ENCODE results near the gene ACAA2. TPM values are rescaled to one million over a fixed set of nuclear protein-coding genes. Genes with fewer than 3 reads are reported as not detected.

Gene ACAA2
- total RNA-seq, 1 experiment from 2014 or later = 144 TPM

DNA sequence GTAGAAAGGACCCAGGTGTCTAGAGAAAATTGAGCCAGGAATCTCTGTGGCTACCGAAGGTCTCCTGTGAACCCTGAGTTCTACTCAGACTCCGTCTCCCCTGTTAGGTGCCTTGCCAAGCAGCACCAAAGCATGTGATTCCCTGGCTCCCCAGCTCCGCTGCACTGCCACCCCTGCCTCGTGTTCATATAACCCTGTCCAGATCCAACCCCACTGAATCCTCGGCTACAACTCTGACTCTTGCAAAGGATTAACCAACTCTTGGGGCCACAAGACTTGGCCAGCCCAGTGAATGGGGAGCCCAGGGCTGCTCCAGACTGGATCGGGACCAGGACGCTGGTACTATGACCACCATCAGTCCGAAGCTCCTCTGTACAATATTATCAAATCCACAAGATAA, 37.3 kb upstream of the ACAA2 start:
- Histone ChIP-seq H3K27me3 (replicated peaks) (no peaks in the 10 kb centered on the region), H3K36me3 (no peaks in the 10 kb centered on the region), H3K9me3 (replicated peaks) (no peaks in the 10 kb centered on the region), H3K4me3 (no peak overlapping the region), H3K4me1 (replicated peaks) (peaks cover 18% of the 10 kb centered on the region), H3K27ac (no peak overlapping the region)
- no peak for DNase-seq (ENCODE audit: low read depth in 1 of 2, low spot score in 2 of 2)

DNA sequence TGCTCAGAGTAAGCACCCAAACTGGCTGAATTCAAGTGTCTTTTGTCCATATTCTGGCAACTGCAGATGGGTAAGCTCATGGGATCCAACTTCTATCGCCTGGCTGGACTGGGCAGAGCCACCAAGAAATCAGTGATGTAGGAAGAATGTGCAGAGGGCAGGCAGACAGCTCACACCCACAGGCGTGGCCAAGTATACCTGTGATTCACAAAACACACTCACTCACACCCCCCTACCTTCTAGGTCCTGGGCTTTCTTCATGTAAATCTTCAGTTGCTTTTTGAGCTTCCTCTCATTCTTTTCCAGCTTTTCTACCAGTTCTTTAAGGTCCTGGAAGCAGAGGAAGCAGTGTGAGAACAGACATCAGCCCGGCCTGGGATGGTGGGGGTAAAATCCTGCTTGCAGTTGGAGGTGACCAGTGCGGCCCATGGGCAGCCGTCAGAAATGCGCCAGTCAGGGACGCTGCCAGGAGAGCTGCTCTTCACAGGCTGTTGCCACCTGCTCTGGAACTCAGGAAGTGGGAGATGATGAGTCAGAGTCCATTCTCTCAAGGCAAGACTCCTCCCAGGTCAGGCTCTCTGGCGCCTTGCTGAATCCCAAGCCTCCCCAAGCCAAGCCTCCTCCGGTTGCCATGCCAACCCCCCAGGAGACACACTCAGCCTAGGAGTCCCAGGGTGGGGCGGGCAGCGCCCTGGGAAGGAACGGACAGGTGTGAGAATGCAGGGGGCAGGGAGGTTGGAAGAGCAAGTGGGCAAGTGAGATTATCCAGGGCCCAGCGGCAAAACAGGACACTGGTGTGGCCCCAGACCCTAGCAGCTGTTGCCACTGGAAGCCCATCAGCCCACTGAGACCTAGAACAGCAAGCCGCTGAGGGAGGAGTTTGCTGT, 36.2 kb upstream of the ACAA2 start:
- no peaks in the 10 kb centered on the region for H3K9me3 ChIP-seq (replicated peaks)
- H3K27me3 ChIP-seq (replicated peaks) = no peaks in the 10 kb centered on the region
- H3K4me3 ChIP-seq = no peak overlapping the region
- H3K36me3 ChIP-seq = no peaks in the 10 kb centered on the region
- H3K27ac ChIP-seq = peak overlapping the region; percentile 38
- H3K4me1 ChIP-seq (replicated peaks) = peaks cover 18% of the 10 kb centered on the region
- peak; percentile 81 to 96 for DNase-seq (ENCODE audit: low read depth in 1 of 2, low spot score in 2 of 2)

GRCh38 chr18:49848115-49848514, 34.8 kb upstream of the ACAA2 start:
- peaks cover 28% of the 10 kb centered on the region for H3K4me1 ChIP-seq (replicated peaks)

DNA sequence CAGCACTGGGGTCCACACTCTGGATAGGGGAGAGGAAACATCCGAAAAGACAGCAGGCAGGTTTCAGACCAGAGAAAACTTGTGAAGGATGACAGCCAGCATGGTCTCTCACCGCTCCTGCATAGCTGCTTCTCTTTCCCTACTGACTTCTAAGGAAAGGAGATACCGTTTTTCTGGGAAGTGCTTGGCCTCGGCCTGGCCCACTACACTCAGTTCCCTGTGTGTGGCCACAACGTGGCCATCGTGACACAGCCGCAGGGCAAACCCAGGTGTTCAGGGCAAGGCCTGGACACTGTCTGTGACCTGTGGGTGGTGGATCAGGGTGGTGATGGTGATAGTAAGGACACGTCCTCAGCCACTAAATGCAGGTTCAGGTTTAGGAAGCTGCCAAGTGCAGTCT, 34.2 kb upstream of the ACAA2 start:
- DNase-seq (ENCODE audit: low read depth in 1 of 2, low spot score in 2 of 2) = no peak
- Histone ChIP-seq H3K36me3 (no peaks in the 10 kb centered on the region), H3K27ac (no peak overlapping the region), H3K4me1 (replicated peaks) (peaks cover 34% of the 10 kb centered on the region), H3K4me3 (no peak overlapping the region), H3K9me3 (replicated peaks) (no peaks in the 10 kb centered on the region), H3K27me3 (replicated peaks) (no peaks in the 10 kb centered on the region)

More at GRCh38 chr18:49848115-49848514, 34.8 kb upstream of the ACAA2 start:
- Histone ChIP-seq H3K9me3 (replicated peaks) (no peaks in the 10 kb centered on the region), H3K36me3 (no peaks in the 10 kb centered on the region), H3K27ac (no peak overlapping the region), H3K27me3 (replicated peaks) (no peaks in the 10 kb centered on the region), H3K4me3 (no peak overlapping the region)
- DNase-seq (ENCODE audit: low read depth in 1 of 2, low spot score in 2 of 2) = no peak

- Histone ChIP-seq H3K4me3 (no peak overlapping the region), H3K27me3 (replicated peaks) (no peaks in the 10 kb centered on the region), H3K27ac (no peak overlapping the region), H3K9me3 (replicated peaks) (no peaks in the 10 kb centered on the region), H3K4me1 (replicated peaks) (peaks cover 35% of the 10 kb centered on the region), H3K36me3 (no peaks in the 10 kb centered on the region)
- no peak for DNase-seq (ENCODE audit: low read depth in 1 of 2, low spot score in 2 of 2)
These were observed 33.6 kb upstream of the ACAA2 start for GRCh38 chr18:49846718-49847470.

- H3K9me3 ChIP-seq (replicated peaks) = no peaks in the 10 kb centered on the region
- no peaks in the 10 kb centered on the region for H3K36me3 ChIP-seq
- H3K27ac ChIP-seq = no peak overlapping the region
- peaks cover 35% of the 10 kb centered on the region for H3K4me1 ChIP-seq (replicated peaks)
- no peaks in the 10 kb centered on the region for H3K27me3 ChIP-seq (replicated peaks)
- no peak for DNase-seq (ENCODE audit: low read depth in 1 of 2, low spot score in 2 of 2)
- H3K4me3 ChIP-seq = no peak overlapping the region
These were observed 33.0 kb upstream of the ACAA2 start for GRCh38 chr18:49846361-49846662.

- Histone ChIP-seq H3K4me1 (replicated peaks) (peaks cover 35% of the 10 kb centered on the region), H3K36me3 (no peaks in the 10 kb centered on the region), H3K9me3 (replicated peaks) (no peaks in the 10 kb centered on the region), H3K27ac (no peak overlapping the region), H3K27me3 (replicated peaks) (no peaks in the 10 kb centered on the region), H3K4me3 (no peak overlapping the region)
- DNase-seq (ENCODE audit: low read depth in 1 of 2, low spot score in 2 of 2) = no peak
These were observed 32.5 kb upstream of the ACAA2 start for GRCh38 chr18:49845629-49846360.

GRCh38 chr18:49844903-49845302, 31.6 kb upstream of the ACAA2 start:
- no peak for DNase-seq (ENCODE audit: low read depth in 1 of 2, low spot score in 2 of 2)
- peaks cover 31% of the 10 kb centered on the region for H3K4me1 ChIP-seq (replicated peaks)

DNA sequence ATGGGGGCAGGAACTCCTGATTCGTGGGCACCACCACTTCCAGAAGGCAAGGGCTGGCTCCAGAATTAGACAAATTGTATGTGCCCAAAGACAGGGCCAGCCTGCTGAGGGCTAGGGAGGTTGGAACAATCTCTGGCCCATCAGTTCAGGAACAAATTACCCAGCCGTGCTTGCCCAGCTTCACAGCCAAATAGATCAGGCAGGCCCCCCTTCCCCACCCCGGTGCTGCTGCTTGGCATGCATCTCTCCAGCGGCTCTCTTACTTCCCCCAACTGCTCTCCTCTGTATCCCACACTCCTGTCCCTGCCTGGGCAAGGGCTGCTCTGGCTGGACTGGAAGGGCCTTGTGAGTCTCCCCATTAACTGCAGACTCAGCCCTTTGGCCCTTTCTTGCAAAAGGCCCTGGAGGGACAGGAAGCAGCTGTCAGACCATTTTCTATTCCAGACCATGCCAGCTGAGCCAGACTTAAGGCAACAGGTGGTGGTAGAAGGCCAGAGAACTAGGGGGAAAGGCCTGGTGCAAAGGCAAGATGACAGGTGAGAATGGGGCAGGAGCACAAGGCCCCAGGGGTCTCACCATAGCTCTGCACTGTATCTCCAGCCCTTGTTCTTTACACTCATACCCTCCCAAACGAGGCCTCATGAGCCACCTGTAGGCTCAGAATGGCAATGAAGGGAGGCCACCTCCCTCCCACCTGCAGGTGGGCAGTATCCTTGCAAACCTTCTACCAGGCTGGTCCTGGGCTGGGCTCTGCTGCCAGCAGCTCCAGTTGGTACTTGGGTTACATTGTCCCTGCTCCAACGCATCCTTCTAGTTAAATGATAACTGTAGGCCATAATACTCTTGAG, 30.7 kb upstream of the ACAA2 start:
- H3K27me3 ChIP-seq (replicated peaks) = no peaks in the 10 kb centered on the region
- no peak overlapping the region for H3K27ac ChIP-seq
- no peaks in the 10 kb centered on the region for H3K36me3 ChIP-seq
- peaks cover 23% of the 10 kb centered on the region for H3K4me1 ChIP-seq (replicated peaks)
- no peak overlapping the region for H3K4me3 ChIP-seq
- no peaks in the 10 kb centered on the region for H3K9me3 ChIP-seq (replicated peaks)
- no peak for DNase-seq (ENCODE audit: low read depth in 1 of 2, low spot score in 2 of 2)

More at GRCh38 chr18:49844903-49845302, 31.6 kb upstream of the ACAA2 start:
- H3K4me3 ChIP-seq = no peak overlapping the region
- H3K27me3 ChIP-seq (replicated peaks) = no peaks in the 10 kb centered on the region
- no peaks in the 10 kb centered on the region for H3K9me3 ChIP-seq (replicated peaks)
- no peak overlapping the region for H3K27ac ChIP-seq
- no peaks in the 10 kb centered on the region for H3K36me3 ChIP-seq

DNA sequence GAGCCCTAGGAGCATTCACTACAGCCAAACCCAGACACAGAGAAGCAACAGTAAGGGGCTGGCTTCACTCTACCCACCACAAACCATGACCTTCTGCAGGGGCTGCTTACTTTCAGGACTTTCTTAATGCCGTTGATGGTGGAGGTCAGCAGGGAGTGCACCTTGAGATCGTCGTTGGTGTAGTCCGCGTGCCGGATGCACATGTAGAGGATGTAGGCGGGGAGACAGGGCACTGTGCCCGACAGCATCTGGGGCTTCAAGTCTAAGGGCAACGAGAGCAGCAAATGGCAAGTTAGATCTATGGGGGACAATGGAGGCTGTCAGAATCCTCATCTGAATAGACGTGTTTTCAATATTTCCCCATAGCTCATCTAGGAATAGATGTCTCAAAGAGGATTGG, 29.8 kb upstream of the ACAA2 start:
- Histone ChIP-seq H3K4me1 (replicated peaks) (peaks cover 20% of the 10 kb centered on the region), H3K36me3 (no peaks in the 10 kb centered on the region), H3K4me3 (no peak overlapping the region), H3K27ac (no peak overlapping the region), H3K27me3 (replicated peaks) (no peaks in the 10 kb centered on the region), H3K9me3 (replicated peaks) (no peaks in the 10 kb centered on the region)
- no peak for DNase-seq (ENCODE audit: low read depth in 1 of 2, low spot score in 2 of 2)

- Histone ChIP-seq H3K4me3 (no peak overlapping the region), H3K9me3 (replicated peaks) (no peaks in the 10 kb centered on the region), H3K4me1 (replicated peaks) (peaks cover 20% of the 10 kb centered on the region), H3K27me3 (replicated peaks) (no peaks in the 10 kb centered on the region), H3K27ac (no peak overlapping the region), H3K36me3 (no peaks in the 10 kb centered on the region)
- no peak for DNase-seq (ENCODE audit: low read depth in 1 of 2, low spot score in 2 of 2)
These were observed 29.3 kb upstream of the ACAA2 start for GRCh38 chr18:49842656-49843055.

- no peak for DNase-seq (ENCODE audit: low read depth in 1 of 2, low spot score in 2 of 2)
- H3K4me3 ChIP-seq = no peak overlapping the region
- H3K27ac ChIP-seq = no peak overlapping the region
- H3K4me1 ChIP-seq (replicated peaks) = peaks cover 20% of the 10 kb centered on the region
- H3K36me3 ChIP-seq = no peaks in the 10 kb centered on the region
- H3K27me3 ChIP-seq (replicated peaks) = no peaks in the 10 kb centered on the region
- H3K9me3 ChIP-seq (replicated peaks) = no peaks in the 10 kb centered on the region
These were observed 28.2 kb upstream of the ACAA2 start for GRCh38 chr18:49841236-49842217.
